ENCODE data around the gene CHURC1. TPM values are rescaled to one million over a fixed set of nuclear protein-coding genes. Genes with fewer than 3 reads are reported as not detected.

CHURC1 gene
- total and polyA plus RNA-seq, 2 of the 13 experiments (the other 11 are each of a cell fraction or from before 2014, with no cell fraction given): 41.1 to 74.4 TPM

DNA sequence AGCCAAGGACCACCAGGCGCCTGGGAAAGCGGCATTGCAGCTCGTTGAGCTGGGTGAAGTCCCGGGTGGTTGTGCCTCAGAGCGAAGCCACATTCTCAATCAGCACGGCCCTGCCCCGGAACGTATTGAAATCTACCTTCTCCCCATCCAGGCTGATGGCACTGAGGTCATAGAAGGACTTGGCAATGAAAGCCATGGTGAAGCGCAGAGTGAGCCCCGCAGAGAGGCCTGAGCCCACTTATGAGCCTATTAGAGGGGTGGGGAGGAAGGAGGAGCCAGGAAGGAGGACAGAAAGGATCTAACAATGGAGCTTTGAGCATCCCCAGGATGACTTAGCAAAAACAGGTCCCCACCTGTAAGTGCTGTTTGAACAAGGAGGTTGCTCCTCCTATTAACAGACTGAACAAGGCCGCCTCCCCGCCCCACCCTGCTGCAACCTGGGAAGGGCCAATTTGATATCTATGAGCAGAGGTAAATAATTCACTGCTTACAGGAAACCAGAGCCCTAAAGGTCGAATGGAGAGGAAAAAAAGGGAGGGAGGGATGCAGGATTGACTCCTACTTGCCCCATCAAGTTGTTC lies 28.4 kb downstream of the CHURC1 start, which contains the start of gene GPX2 (continued):
- TF ChIP-seq, protein P1, sequence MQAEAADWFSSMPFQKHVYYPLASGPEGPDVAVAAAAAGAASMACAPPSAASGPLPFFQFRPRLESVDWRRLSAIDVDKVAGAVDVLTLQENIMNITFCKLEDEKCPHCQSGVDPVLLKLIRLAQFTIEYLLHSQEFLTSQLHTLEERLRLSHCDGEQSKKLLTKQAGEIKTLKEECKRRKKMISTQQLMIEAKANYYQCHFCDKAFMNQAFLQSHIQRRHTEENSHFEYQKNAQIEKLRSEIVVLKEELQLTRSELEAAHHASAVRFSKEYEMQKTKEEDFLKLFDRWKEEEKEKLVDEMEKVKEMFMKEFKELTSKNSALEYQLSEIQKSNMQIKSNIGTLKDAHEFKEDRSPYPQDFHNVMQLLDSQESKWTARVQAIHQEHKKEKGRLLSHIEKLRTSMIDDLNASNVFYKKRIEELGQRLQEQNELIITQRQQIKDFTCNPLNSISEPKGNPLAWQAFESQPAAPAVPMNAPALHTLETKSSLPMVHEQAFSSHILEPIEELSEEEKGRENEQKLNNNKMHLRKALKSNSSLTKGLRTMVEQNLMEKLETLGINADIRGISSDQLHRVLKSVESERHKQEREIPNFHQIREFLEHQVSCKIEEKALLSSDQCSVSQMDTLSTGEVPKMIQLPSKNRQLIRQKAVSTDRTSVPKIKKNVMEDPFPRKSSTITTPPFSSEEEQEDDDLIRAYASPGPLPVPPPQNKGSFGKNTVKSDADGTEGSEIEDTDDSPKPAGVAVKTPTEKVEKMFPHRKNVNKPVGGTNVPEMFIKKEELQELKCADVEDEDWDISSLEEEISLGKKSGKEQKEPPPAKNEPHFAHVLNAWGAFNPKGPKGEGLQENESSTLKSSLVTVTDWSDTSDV (CRISPR knock-in tag; IDR thresholded peaks at IDR 0.05): no peak
- TF ChIP-seq MTF1 (CRISPR knock-in tag; IDR thresholded peaks at IDR 0.05) (no peak), HOXA3 (CRISPR knock-in tag; IDR thresholded peaks at IDR 0.05) (peak; percentile 42; the same call in 1 of the 2 replicates), KLF11 (CRISPR knock-in tag; IDR thresholded peaks at IDR 0.05) (peak; percentile 86), KDM2A (CRISPR knock-in tag; IDR thresholded peaks at IDR 0.05; ENCODE audit: borderline replicate concordance, low read depth) (0 out of 2 replicates have a peak, but pooled peaks have one; percentile 28), PHB2 (IDR thresholded peaks at IDR 0.05; ENCODE audit: partially characterized antibody) (no peak), ZFP82 (CRISPR knock-in tag; IDR thresholded peaks at IDR 0.05; ENCODE audit: borderline replicate concordance) (no peak), AFF4 (CRISPR knock-in tag; IDR thresholded peaks at IDR 0.05) (peak; percentile 99), SP5 (CRISPR knock-in tag; IDR thresholded peaks at IDR 0.05; ENCODE audit: borderline replicate concordance, low read depth) (peak; percentile 100), ZNF749 (CRISPR knock-in tag; IDR thresholded peaks at IDR 0.05; ENCODE audit: borderline replicate concordance) (peak; percentile 14; the same call in 1 of the 2 replicates), NR2C2 (CRISPR knock-in tag; IDR thresholded peaks at IDR 0.05; ENCODE audit: borderline replicate concordance) (peak; percentile 53; the same call in 1 of the 2 replicates), KAT8 (CRISPR knock-in tag; IDR thresholded peaks at IDR 0.05) (peak; percentile 67; the same call in 1 of the 2 replicates), MED1 (CRISPR knock-in tag; IDR thresholded peaks at IDR 0.05) (peak; percentile 74), ZNF331 (CRISPR knock-in tag; IDR thresholded peaks at IDR 0.05) (peak; percentile 11; the same call in 1 of the 2 replicates), ZNF232 (CRISPR knock-in tag; IDR thresholded peaks at IDR 0.05; ENCODE audit: borderline replicate concordance) (no peak)
- TF ChIP-seq, protein P2, sequence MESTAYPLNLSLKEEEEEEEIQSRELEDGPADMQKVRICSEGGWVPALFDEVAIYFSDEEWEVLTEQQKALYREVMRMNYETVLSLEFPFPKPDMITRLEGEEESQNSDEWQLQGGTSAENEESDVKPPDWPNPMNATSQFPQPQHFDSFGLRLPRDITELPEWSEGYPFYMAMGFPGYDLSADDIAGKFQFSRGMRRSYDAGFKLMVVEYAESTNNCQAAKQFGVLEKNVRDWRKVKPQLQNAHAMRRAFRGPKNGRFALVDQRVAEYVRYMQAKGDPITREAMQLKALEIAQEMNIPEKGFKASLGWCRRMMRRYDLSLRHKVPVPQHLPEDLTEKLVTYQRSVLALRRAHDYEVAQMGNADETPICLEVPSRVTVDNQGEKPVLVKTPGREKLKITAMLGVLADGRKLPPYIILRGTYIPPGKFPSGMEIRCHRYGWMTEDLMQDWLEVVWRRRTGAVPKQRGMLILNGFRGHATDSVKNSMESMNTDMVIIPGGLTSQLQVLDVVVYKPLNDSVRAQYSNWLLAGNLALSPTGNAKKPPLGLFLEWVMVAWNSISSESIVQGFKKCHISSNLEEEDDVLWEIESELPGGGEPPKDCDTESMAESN (CRISPR knock-in tag; conservative IDR thresholded peaks at IDR 0.05): 0 out of 2 replicates have a peak, but pooled peaks have one; percentile 3
- TF ChIP-seq, protein P3, sequence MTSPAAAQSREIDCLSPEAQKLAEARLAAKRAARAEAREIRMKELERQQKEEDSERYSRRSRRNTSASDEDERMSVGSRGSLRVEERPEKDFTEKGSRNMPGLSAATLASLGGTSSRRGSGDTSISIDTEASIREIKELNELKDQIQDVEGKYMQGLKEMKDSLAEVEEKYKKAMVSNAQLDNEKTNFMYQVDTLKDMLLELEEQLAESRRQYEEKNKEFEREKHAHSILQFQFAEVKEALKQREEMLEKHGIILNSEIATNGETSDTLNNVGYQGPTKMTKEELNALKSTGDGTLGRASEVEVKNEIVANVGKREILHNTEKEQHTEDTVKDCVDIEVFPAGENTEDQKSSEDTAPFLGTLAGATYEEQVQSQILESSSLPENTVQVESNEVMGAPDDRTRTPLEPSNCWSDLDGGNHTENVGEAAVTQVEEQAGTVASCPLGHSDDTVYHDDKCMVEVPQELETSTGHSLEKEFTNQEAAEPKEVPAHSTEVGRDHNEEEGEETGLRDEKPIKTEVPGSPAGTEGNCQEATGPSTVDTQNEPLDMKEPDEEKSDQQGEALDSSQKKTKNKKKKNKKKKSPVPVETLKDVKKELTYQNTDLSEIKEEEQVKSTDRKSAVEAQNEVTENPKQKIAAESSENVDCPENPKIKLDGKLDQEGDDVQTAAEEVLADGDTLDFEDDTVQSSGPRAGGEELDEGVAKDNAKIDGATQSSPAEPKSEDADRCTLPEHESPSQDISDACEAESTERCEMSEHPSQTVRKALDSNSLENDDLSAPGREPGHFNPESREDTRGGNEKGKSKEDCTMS (CRISPR knock-in tag; conservative IDR thresholded peaks at IDR 0.05): no peak
